KMS-11 (cell line): Measurements from ENCODE around the gene THSD7A.

Source experiments
- H2AFZ ChIP-seq: fragments of 200-600 bp; sonication (generic); 2 replicates; pipeline ENCODE4 v1.6.1; 2016; ENCODE audit warnings: antibody characterized with exemption, mixed run types, low read depth
- H3K27ac ChIP-seq: fragments of 200-600 bp; sonication (generic); 2 replicates; pipeline ENCODE4 v1.6.1; 2016; ENCODE audit warnings: mild to moderate bottlenecking, mixed run types
- H3K27me3 ChIP-seq: fragments of 200-600 bp; sonication (generic); 2 replicates; pipeline ENCODE4 v1.6.1; 2017; ENCODE audit warnings: mild to moderate bottlenecking, low read depth, mixed run types, moderate library complexity; ENCODE audit not compliant: insufficient read depth
- H3K36me3 ChIP-seq: fragments of 200-600 bp; sonication (generic); 2 replicates; pipeline ENCODE4 v1.6.1; 2017; ENCODE audit warnings: mild to moderate bottlenecking, mixed run types; ENCODE audit not compliant: insufficient read depth
- H3K4me1 ChIP-seq: fragments of 200-600 bp; sonication (generic); 2 replicates; pipeline ENCODE4 v1.6.1; 2016; ENCODE audit warnings: mild to moderate bottlenecking, low read depth, mixed run types; ENCODE audit not compliant: poor library complexity, severe bottlenecking
- H3K4me2 ChIP-seq: fragments of 200-600 bp; sonication (generic); 2 replicates; pipeline ENCODE4 v1.7.0; 2016; ENCODE audit warnings: mild to moderate bottlenecking, mixed run types
- H3K4me3 ChIP-seq: fragments of 200-600 bp; sonication (generic); IDR thresholded peaks from 2 replicates; pipeline ENCODE4 v1.6.1; 2017; ENCODE audit warnings: low read depth, low read length, mixed read lengths; ENCODE audit not compliant: insufficient read depth
- H3K79me2 ChIP-seq: fragments of 200-600 bp; sonication (generic); 2 replicates; pipeline ENCODE4 v1.6.1; 2016; ENCODE audit warnings: low read depth, mixed run types; ENCODE audit not compliant: insufficient read depth
- H3K9ac ChIP-seq: fragments of 200-600 bp; sonication (generic); 2 replicates; pipeline ENCODE4 v1.6.1; 2016; ENCODE audit warnings: mild to moderate bottlenecking, mixed run types
- H4K20me1 ChIP-seq: fragments of 200-600 bp; sonication (generic); 2 replicates; pipeline ENCODE4 v1.6.1; 2016; ENCODE audit warnings: mild to moderate bottlenecking, mixed run types; ENCODE audit not compliant: insufficient read depth
- TF ChIP-seq, protein P1 (sequence below): fragments of 200-600 bp; sonication (generic); conservative IDR thresholded peaks from 2 replicates; pipeline ENCODE4 v1.6.1; 2017; ENCODE audit warnings: low read depth, mild to moderate bottlenecking, antibody characterized with exemption, low read length, moderate library complexity, mixed read lengths

THSD7A gene

DNA sequence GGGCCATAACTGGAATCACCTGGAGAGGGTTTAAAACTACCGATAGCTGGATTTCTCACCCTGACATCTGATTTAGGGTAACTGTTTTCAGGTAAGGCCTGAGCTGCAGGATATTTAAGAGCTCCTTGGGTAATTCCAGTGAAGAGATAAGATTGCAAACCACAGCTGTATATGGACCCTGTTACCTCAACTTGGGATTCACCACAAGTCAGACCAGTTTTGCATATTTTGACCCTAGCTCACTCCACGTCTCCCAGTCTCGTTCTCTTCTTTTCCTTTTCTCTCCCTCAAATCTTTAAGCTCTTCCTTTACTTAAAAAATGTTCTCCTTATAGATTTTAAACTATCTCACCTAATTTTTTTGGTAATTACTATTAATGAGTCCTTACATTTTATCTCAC, 264.4 kb downstream of the THSD7A start:
- Histone ChIP-seq H3K79me2 (no peaks in the 10 kb centered on the region), H3K27ac (no peak overlapping the region), H2AFZ (no peak overlapping the region), H3K9ac (no peak overlapping the region), H3K4me2 (no peak overlapping the region), H3K36me3 (no peaks in the 10 kb centered on the region), H4K20me1 (no peaks in the 10 kb centered on the region), H3K4me3 (no peak overlapping the region), H3K4me1 (no peaks in the 10 kb centered on the region), H3K27me3 (no peaks in the 10 kb centered on the region)
- TF ChIP-seq, protein P1, sequence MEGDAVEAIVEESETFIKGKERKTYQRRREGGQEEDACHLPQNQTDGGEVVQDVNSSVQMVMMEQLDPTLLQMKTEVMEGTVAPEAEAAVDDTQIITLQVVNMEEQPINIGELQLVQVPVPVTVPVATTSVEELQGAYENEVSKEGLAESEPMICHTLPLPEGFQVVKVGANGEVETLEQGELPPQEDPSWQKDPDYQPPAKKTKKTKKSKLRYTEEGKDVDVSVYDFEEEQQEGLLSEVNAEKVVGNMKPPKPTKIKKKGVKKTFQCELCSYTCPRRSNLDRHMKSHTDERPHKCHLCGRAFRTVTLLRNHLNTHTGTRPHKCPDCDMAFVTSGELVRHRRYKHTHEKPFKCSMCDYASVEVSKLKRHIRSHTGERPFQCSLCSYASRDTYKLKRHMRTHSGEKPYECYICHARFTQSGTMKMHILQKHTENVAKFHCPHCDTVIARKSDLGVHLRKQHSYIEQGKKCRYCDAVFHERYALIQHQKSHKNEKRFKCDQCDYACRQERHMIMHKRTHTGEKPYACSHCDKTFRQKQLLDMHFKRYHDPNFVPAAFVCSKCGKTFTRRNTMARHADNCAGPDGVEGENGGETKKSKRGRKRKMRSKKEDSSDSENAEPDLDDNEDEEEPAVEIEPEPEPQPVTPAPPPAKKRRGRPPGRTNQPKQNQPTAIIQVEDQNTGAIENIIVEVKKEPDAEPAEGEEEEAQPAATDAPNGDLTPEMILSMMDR = no peak

- no peaks in the 10 kb centered on the region for H3K36me3 ChIP-seq
- TF ChIP-seq, protein P1 = peak; percentile 20; the same call in 1 of the 2 replicates
- no peak overlapping the region for H2AFZ ChIP-seq
- no peak overlapping the region for H3K9ac ChIP-seq
- H3K4me2 ChIP-seq = no peak overlapping the region
- no peaks in the 10 kb centered on the region for H3K27me3 ChIP-seq
- H4K20me1 ChIP-seq = no peaks in the 10 kb centered on the region
- no peak overlapping the region for H3K27ac ChIP-seq
- H3K4me3 ChIP-seq = no peak overlapping the region
- no peaks in the 10 kb centered on the region for H3K4me1 ChIP-seq
- H3K79me2 ChIP-seq = no peaks in the 10 kb centered on the region
Measured at GRCh38 chr7:11557627-11558026, 274.4 kb downstream of the THSD7A start.

DNA sequence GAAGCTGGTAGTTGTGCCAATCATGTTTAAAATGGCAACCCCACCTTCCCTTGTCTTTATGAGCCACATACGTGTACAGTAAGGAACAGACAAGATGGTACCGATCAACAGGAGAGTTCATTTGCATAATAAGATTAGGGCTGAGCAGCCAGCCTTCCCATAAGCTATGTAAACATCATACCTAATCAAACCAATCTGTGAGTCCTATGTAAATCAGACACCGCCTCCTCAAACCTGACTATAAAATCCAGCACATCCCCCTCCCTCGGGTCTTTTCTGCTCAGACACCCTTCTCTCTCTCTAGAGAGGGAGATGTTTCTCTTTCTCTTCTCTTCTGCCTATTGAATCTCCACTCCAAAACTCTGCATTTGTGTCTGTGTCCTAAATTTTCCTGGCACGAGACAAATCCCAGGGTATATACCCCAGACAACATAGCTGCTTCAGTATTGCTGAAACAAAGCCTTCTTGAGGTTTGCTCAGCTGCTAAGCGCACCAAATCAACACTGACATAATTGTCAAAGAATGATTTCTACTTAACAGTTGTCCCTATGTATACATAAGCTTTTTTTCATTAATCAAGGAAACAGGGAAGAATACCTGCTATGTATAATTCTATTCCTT, 279.2 kb downstream of the THSD7A start:
- TF ChIP-seq, protein P1 = no peak
- Histone ChIP-seq H3K27ac (no peak overlapping the region), H2AFZ (no peak overlapping the region), H3K27me3 (no peaks in the 10 kb centered on the region), H4K20me1 (no peaks in the 10 kb centered on the region), H3K4me3 (no peak overlapping the region), H3K36me3 (no peaks in the 10 kb centered on the region), H3K4me2 (no peak overlapping the region), H3K9ac (no peak overlapping the region), H3K4me1 (no peaks in the 10 kb centered on the region), H3K79me2 (no peaks in the 10 kb centered on the region)

- Histone ChIP-seq H3K79me2 (no peaks in the 10 kb centered on the region), H3K27ac (no peak overlapping the region), H3K9ac (no peak overlapping the region), H3K36me3 (no peaks in the 10 kb centered on the region), H4K20me1 (no peaks in the 10 kb centered on the region), H3K4me1 (no peaks in the 10 kb centered on the region), H3K4me2 (no peak overlapping the region), H3K27me3 (no peaks in the 10 kb centered on the region), H3K4me3 (no peak overlapping the region), H2AFZ (no peak overlapping the region)
- TF ChIP-seq, protein P1 = no peak
Measured at GRCh38 chr7:11551470-11551869, 280.5 kb downstream of the THSD7A start.
